Lower leg skin (tissue), 3 donors: ENCODE results near the gene TULP4.
"Not testable (repeated sequence)": the region's sequence is repeated elsewhere in the genome, so short reads cannot be mapped to it uniquely, and the experiment has no call there.

Experiments used
- CTCF ChIP-seq, 3 donors: fragments of 450-650 bp; IDR thresholded peaks; one replicate each; pipeline ENCODE4 v1.5.1; 2016; ENCODE audit warnings: antibody characterized with exemption in 3 of 3, mild to moderate bottlenecking in 3 of 3, moderate library complexity in 2 of 3
- POLR2A ChIP-seq, 2 donors: fragments of 450-650 bp; IDR thresholded peaks; one replicate each; pipeline ENCODE4 v1.6.1; 2016 to 2017; ENCODE audit warnings: antibody characterized with exemption in 2 of 2, mild to moderate bottlenecking in 1 of 2, moderate library complexity in 1 of 2

GRCh38 chr6:158350731-158351130 lies 38.5 kb downstream of the TULP4 start:
- TF ChIP-seq CTCF, POLR2A (IDR thresholded peaks at IDR 0.05): not testable (repeated sequence)
